HepG2 (cell line): ENCODE data around the gene RNF175. TPM values are rescaled to one million over a fixed set of nuclear protein-coding genes. Genes with fewer than 3 reads are reported as not detected.

Experiments
- ATAC-seq: fragments of 200-7000 bp; cut with Tn5 transposase; 3 replicates; pipeline ENCODE4 v1.9.1; 2020; ENCODE audit warnings: mild to moderate bottlenecking, moderate library complexity
- BruUV-seq: library from RNA; stranded (reverse); fragments of 400-500 nt; replicated peaks from 2 replicates; lab custom pipeline; 2021; lab: Mats Ljungman, UMichigan
- CTCF ChIA-PET: fragments of 300-600 bp; formaldehyde crosslinking; extraction: SDS; loops from one replicate; lab custom pipeline; 2021; ENCODE audit warnings: low total read pairs, inconsistent platforms, low intra/inter-chr PET ratio; lab: Yijun Ruan, JAX
- POLR2A ChIA-PET: fragments of 350-600 bp; sonication (Branson Sonifier 250); formaldehyde crosslinking; loops from one replicate; lab custom pipeline; 2020; ENCODE audit warnings: antibody characterized with exemption, inconsistent platforms; lab: Yijun Ruan, JAX
- DNase-seq: peaks from one replicate; pipeline ENCODE4 v3.0.0-alpha.2; 2015; ENCODE audit warnings: low spot score
- FAIRE-seq: peaks from 3 replicates; lab custom pipeline; 2011; peaks lifted over from hg19 to GRCh38; lab: Jason Lieb, UNC
- H2AFZ ChIP-seq: one replicate; pipeline ENCODE4 v1.6.1; 2011; ENCODE audit warnings: low read length, inconsistent platforms
- H3K27ac ChIP-seq: fragments of 300-600 bp; 3 replicates; pipeline ENCODE4 v1.8.0; 2011; ENCODE audit warnings: mixed run types, mild to moderate bottlenecking, mixed read lengths, low read length, inconsistent platforms; ENCODE audit not compliant: insufficient read depth; ENCODE audit errors: extremely low read length
- H3K27me3 ChIP-seq, 2 experiments: fragments of 200-600 bp in 1 of 2; 2 replicates in 1 of 2; 3 replicates in 1 of 2; pipeline versions ENCODE4 v1.6.0 to v1.8.0; 2011; ENCODE audit warnings: low read length in 2 of 2, mild to moderate bottlenecking in 2 of 2, moderate library complexity in 2 of 2, inconsistent platforms in 1 of 2; ENCODE audit not compliant: insufficient read depth in 2 of 2, control insufficient read depth in 1 of 2
- H3K36me3 ChIP-seq, 2 experiments: fragments of 200-600 bp in 1 of 2; replicated peaks in 1 of 2; 2 replicates in 1 of 2; 3 replicates in 1 of 2; pipeline versions ENCODE4 v1.5.1 to v1.8.0; 2011; ENCODE audit warnings: low read length in 2 of 2, inconsistent platforms in 1 of 2; ENCODE audit not compliant: insufficient read depth in 2 of 2, control insufficient read depth in 1 of 2
- H3K4me1 ChIP-seq: 2 replicates; pipeline ENCODE4 v1.5.1; 2012; ENCODE audit warnings: low read length, inconsistent platforms; ENCODE audit not compliant: insufficient read depth
- H3K4me2 ChIP-seq: 2 replicates; pipeline ENCODE4 v1.6.0; 2011; ENCODE audit warnings: low read depth, low read length, inconsistent platforms
- H3K4me3 ChIP-seq, 3 experiments: fragments of 200-600 bp in 1 of 3; sonication (generic), shearing (Covaris generic) in 1 of 3; replicated peaks in 1 of 3; 2 replicates each; pipeline ENCODE4 v1.5.1; 2011 to 2016; ENCODE audit warnings: low read length in 3 of 3, inconsistent platforms in 2 of 3, low read depth in 2 of 3, mild to moderate bottlenecking in 2 of 3, control low read depth in 1 of 3, mixed read lengths in 1 of 3; ENCODE audit not compliant: insufficient read depth in 1 of 3
- H3K79me2 ChIP-seq: one replicate; pipeline ENCODE4 v1.6.1; 2011; ENCODE audit warnings: low read length, inconsistent platforms; ENCODE audit not compliant: insufficient read depth
- H3K9ac ChIP-seq: 2 replicates; pipeline ENCODE4 v1.6.0; 2011; ENCODE audit warnings: mild to moderate bottlenecking, low read depth, low read length, inconsistent platforms; ENCODE audit not compliant: insufficient read depth
- H3K9me3 ChIP-seq: 2 replicates; pipeline ENCODE4 v1.5.1; 2012; ENCODE audit warnings: mild to moderate bottlenecking, low read length
- H4K20me1 ChIP-seq: 2 replicates; pipeline ENCODE4 v1.6.0; 2011; ENCODE audit warnings: inconsistent platforms, mild to moderate bottlenecking, low read length, moderate library complexity; ENCODE audit not compliant: insufficient read depth
- AKAP8 ChIP-seq: sonication (generic); formaldehyde crosslinking; IDR thresholded peaks from 2 replicates; pipeline ENCODE4 v1.5.1; 2020; ENCODE audit warnings: mild to moderate bottlenecking, missing genetic modification reagents
- ASH2L ChIP-seq: fragments of 300-600, 200-600 bp; sonication (generic); IDR thresholded peaks from 2 replicates; pipeline ENCODE4 v1.7.0; 2017; ENCODE audit warnings: low read depth, mild to moderate bottlenecking, moderate library complexity, mixed read lengths, low read length; ENCODE audit not compliant: insufficient read length
- CBX1 ChIP-seq: IDR thresholded peaks from one replicate; pipeline ENCODE4 v1.6.1; 2016; ENCODE audit warnings: antibody characterized with exemption, low read depth
- HES4 ChIP-seq: sonication (generic); formaldehyde crosslinking; IDR thresholded peaks from 2 replicates; pipeline ENCODE4 v1.9.0; 2021; ENCODE audit warnings: mild to moderate bottlenecking, missing genetic modification reagents, borderline replicate concordance
- HMGXB4 ChIP-seq, 2 experiments: sonication (generic) in 1 of 2; formaldehyde crosslinking in 1 of 2; IDR thresholded peaks; 2 replicates each; pipeline versions ENCODE4 v1.4.0 to v1.6.1; 2018 to 2020; ENCODE audit warnings: missing genetic modification reagents in 2 of 2, borderline replicate concordance in 1 of 2, low read depth in 1 of 2, mild to moderate bottlenecking in 1 of 2, missing biosample characterization in 1 of 2
- HNRNPLL ChIP-seq: fragments of 200-400 bp; formaldehyde crosslinking; IDR thresholded peaks from 2 replicates; pipeline ENCODE4 v1.6.1; 2017; ENCODE audit warnings: mild to moderate bottlenecking, low read depth, low read length; ENCODE audit not compliant: poor library complexity, severe bottlenecking
- KDM4B ChIP-seq: sonication (generic); formaldehyde crosslinking; IDR thresholded peaks from 2 replicates; pipeline ENCODE4 v1.4.0; 2020; ENCODE audit warnings: missing genetic modification reagents
- KLF9 ChIP-seq: IDR thresholded peaks from 2 replicates; pipeline ENCODE4 v1.6.1; 2016; ENCODE audit warnings: low read depth
- SAFB2 ChIP-seq: sonication (generic); formaldehyde crosslinking; IDR thresholded peaks from 2 replicates; pipeline ENCODE4 v1.5.1; 2020; ENCODE audit warnings: missing genetic modification reagents, low read depth, mild to moderate bottlenecking, borderline replicate concordance
- SNRNP70 ChIP-seq: fragments of 200-400 bp; formaldehyde crosslinking; IDR thresholded peaks from 2 replicates; pipeline ENCODE4 v1.6.1; 2017; ENCODE audit warnings: mild to moderate bottlenecking, low read depth, low read length, moderate library complexity
- SP140L ChIP-seq: sonication (generic); formaldehyde crosslinking; IDR thresholded peaks from 2 replicates; pipeline ENCODE4 v1.4.0; 2020; ENCODE audit warnings: missing genetic modification reagents, borderline replicate concordance
- TCF7 ChIP-seq: sonication (generic); IDR thresholded peaks from 2 replicates; pipeline ENCODE4 v1.6.1; 2016; ENCODE audit warnings: antibody characterized with exemption, low read depth
- ZNF263 ChIP-seq: sonication (generic); formaldehyde crosslinking; IDR thresholded peaks from 2 replicates; pipeline ENCODE4 v1.4.0; 2020; ENCODE audit warnings: missing genetic modification reagents
- ZNF281 ChIP-seq: sonication (generic); formaldehyde crosslinking; IDR thresholded peaks from 2 replicates; pipeline ENCODE4 v1.4.0; 2020; ENCODE audit warnings: missing genetic modification reagents, borderline replicate concordance
- ZNF788 ChIP-seq: sonication (generic); formaldehyde crosslinking; IDR thresholded peaks from 2 replicates; pipeline ENCODE4 v1.5.0; 2020; ENCODE audit warnings: mild to moderate bottlenecking, missing genetic modification reagents, borderline replicate concordance
- WGBS: methylation state at CpG from one replicate; pipeline ENCODE4 v1.1.6; 2017; ENCODE audit warnings: low lambda C conversion rate; 5-methylcytosine and 5-hydroxymethylcytosine counted together
- in situ Hi-C: cut with HindIII; loops from 2 replicates; pipeline ENCODE4 v1.10.0; 2017; ENCODE audit warnings: low pct_unique_long_range_greater_than_20kb; ENCODE audit not compliant: extremely low pct_ligation_motif_present
- intact Hi-C: fragments of 100-400 bp; cut with micrococcal nuclease; formaldehyde crosslinking; loops from one replicate; pipeline ENCODE4 v1.10.0; 2022; ENCODE audit not compliant: unreplicated experiment
- polyA plus RNA-seq, 8 experiments: library from polyadenylated mRNA; depleted of rRNA in 3 of 8; stranded (reverse) in 7 of 8; unstranded in 1 of 8; fragments of >200 nt; fragmentation: Illumina TruSeq in 4 of 8; extraction: Trizol in 4 of 8; gene quantifications; 2 replicates each; pipeline versions ENCODE4 v1.2.1 to v1.2.3, GENCODE V29; 2011 to 2016; ENCODE audit warnings: low read depth in 4 of 8, missing spikeins in 1 of 8, mixed read lengths in 1 of 8; ENCODE audit not compliant: insufficient read depth in 1 of 8
- total RNA-seq, 5 experiments: library from RNA; depleted of rRNA; stranded (reverse); fragments of >200 nt; fragmentation: Illumina TruSeq; extraction: Trizol; gene quantifications; 2 replicates each; pipeline ENCODE4 v1.2.3, GENCODE V29; 2016; ENCODE audit warnings: low read depth in 1 of 5

The RNF175 gene
- total and polyA plus RNA-seq, 2 of the 13 experiments (the other 11 are each of a cell fraction or from before 2014, with no cell fraction given): not detected

GRCh38 chr4:153724606-153725005, 35.2 kb downstream of the RNF175 start:
- no peak for ATAC-seq
- no peaks in the 10 kb centered on the region for H3K79me2 ChIP-seq
- no peaks in the 10 kb centered on the region for H4K20me1 ChIP-seq
- ChIA-PET CTCF (no interaction called here), POLR2A (no interaction called here)
- no peak overlapping the region for H3K27ac ChIP-seq
- BruUV-seq: no TSS peak
- H3K4me2 ChIP-seq: no peak overlapping the region
- in situ Hi-C loops (no loop called here), intact Hi-C loops (no loop called here)
- no peaks in the 10 kb centered on the region for H3K9me3 ChIP-seq
- H2AFZ ChIP-seq: no peak overlapping the region
- H3K4me3 ChIP-seq: no peak overlapping the region
- no peak overlapping the region for H3K9ac ChIP-seq
- 36% methylated on average over 5 of the region's 5 CpGs for WGBS
- TF ChIP-seq SNRNP70 (no peak), ZNF263 (CRISPR knock-in tag) (no peak), KLF9 (CRISPR knock-in tag) (no peak)
- TF ChIP-seq, all 625 proteins: peak for 0
- Histone ChIP-seq H3K4me1 (no peaks in the 10 kb centered on the region), H3K27me3 (no peaks in the 10 kb centered on the region), H3K36me3 (no peaks in the 10 kb centered on the region)
- FAIRE-seq (no peak), DNase-seq (no peak)

GRCh38 chr4:153722036-153722435, 37.8 kb downstream of the RNF175 start:
- BruUV-seq: no TSS peak
- ChIA-PET CTCF (no interaction called here), POLR2A (no interaction called here)
- Histone ChIP-seq H3K4me2 (no peak overlapping the region), H3K27ac (no peak overlapping the region), H3K27me3 (no peaks in the 10 kb centered on the region), H3K4me3 (no peak overlapping the region), H3K9me3 (no peaks in the 10 kb centered on the region), H3K36me3 (no peaks in the 10 kb centered on the region), H2AFZ (no peak overlapping the region), H3K4me1 (no peaks in the 10 kb centered on the region), H4K20me1 (no peaks in the 10 kb centered on the region), H3K9ac (no peak overlapping the region), H3K79me2 (no peaks in the 10 kb centered on the region)
- DNase-seq (no peak), ATAC-seq (no peak), FAIRE-seq (no peak)
- intact Hi-C loops (no loop called here), in situ Hi-C loops (no loop called here)
- 10% methylated on average over 1 of the region's 1 CpG for WGBS
- TF ChIP-seq AKAP8 (CRISPR knock-in tag) (no peak), TCF7 (no peak), ASH2L (no peak), HMGXB4 (CRISPR knock-in tag; IDR thresholded peaks at IDR 0.05; ENCODE audit: borderline replicate concordance in 1 of 2, low read depth in 1 of 2) (no peak), HNRNPLL (no peak), KDM4B (CRISPR knock-in tag) (no peak), SAFB2 (no peak), SP140L (CRISPR knock-in tag) (no peak), ZNF281 (CRISPR knock-in tag) (no peak), ZNF788 (CRISPR knock-in tag) (no peak), HES4 (no peak), CBX1 (no peak)
